HG03520 (cell line): ENCODE data around the gene MLLT3.
A peak's percentile ranks its signal among the peaks of the same experiment; 100 is the strongest.

ENCODE experiments used
- ATAC-seq: cut with Tn5 transposase; IDR thresholded peaks from one replicate; pipeline ENCODE4 v1.9.1; 2021; ENCODE audit warnings: mild to moderate bottlenecking, moderate library complexity; ENCODE audit not compliant: unreplicated experiment

The MLLT3 gene

DNA sequence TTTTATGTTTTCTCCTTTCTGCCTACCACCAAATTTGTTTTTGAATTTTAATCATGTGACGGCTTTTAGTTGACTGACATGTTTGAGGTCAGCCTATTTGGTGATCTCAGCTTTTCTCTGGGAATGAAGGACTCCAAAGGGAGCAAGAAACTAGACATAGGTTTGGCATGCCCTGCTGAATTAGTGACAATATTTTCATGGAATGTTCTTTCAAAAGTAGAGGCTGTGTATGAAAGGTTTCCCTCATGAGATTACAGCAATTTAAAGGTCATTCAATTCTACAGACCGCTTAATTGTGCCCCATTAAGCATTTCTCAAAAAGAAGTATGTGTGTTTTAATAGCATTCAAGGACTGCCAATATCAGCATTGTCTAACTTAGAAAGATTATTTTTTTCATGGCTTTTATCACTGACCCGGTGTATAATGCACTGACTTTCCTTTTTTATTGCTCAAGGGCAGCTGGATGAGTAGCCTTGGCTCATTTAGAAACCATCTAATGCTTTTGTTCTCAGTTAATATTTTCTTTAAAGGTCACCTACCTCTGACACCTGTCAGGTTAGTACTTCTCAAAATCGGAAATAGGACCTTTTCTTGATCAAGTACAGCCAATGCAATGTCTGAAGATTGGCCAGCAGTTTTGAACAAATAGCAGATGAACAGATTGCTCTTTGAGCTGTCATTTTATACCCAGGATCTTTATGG, 8.1 kb upstream of the MLLT3 start:
- ATAC-seq, result no peak

DNA sequence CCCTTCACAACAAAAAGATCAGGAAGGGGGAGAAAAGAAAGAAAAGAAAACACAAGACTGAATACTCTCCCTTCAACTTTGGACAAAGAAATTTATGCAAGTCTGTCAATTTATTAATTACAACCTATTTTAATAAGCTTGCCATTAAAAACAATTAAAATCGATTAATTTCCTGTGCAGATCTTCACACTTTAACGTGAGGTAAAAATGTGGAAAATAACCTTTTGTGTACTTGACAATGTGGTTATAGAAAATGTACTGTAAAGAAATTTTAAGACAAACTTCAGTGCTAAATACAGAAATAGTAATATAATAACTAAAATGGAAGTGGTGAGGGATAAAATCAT, 2.7 kb upstream of the MLLT3 start:
- no peak for ATAC-seq

DNA sequence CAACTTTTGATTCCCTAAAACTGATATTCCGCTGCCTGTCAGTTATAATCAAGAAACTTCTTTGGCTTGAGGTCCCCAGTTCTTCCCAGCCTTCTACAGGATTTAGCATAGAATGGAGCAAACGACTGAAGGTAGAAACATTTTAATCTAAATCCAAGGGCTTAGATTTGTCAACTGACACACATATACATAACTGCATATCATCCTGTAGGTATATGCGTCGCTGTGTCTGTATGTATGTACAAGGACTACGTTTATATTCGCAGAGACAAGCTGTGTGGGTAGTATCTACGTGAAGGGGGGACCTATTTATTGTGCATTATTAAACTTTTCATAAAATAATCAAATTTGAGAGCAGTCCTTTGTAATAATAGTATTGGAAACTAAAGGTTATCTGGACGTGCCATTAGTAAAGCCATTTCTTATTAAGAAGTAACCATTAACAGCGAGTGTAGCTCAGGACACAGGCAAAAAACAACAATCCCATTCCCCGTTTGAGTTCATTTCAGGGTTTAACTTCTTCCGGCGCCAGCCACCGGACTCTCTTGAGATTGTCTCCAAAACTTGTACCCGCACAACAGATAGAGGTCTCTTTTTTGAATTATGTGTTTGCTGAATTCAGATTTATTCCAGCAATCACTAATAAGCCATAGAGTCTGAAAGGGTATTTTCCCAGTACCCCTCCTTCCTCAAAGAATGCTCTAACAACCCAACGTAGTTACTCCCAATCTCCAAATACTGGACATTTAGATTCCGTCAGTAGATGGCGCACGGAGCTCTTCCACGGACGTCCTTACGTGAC, 2.1 kb upstream of the MLLT3 start:
- no peak for ATAC-seq

DNA sequence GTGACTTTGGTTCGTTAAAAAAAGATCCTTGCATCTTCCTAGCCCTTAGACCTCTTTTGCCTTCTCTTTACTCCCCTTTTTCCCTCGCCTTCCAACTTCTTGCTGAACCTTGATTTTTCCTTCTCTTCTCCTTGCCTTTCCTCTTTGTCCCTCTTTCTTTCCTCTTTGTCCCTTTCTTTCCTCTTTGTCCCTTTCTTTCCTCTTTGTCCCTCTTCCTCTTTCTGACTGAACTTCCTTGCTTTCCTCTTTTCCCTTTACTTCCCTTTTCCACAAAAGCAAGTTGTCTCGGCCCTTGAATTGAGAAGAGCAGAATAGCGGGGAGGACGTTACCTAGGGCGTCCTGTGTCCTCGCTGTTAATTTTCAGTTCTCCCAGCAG, 1.4 kb upstream of the MLLT3 start:
- no peak for ATAC-seq

DNA sequence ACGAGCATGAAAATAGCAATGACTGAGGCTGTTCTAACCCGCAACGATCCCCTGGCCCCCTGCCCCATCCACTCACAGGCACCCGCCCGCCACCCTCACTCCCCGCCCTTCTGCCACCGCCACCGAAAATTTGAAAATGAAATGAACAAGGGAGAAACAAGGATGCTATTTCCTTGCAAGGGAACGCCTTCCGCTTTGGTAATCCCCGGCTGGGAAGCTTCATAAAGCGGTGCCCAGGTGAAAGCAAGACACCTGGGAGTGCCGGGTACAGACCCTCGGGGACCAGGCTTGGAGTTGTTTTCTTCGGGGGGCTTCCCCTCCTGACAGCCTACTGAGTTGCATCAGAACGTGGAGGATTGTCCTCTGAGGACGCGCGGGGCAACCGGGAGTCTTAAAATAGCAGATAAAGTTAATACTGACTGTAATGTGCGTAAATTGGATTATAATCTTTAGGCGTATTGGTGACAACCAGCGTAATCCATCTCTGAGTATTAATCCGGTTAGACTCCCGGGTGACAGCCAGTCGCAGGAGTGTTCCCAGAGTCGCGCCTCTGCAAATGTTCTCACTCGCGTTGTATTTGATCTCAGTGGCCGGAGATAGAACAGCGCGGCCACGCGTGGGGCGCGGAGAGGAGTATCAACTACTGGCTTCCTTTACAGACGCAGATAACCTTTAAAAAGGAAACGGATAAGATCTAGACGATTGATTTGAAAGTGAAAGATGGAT, 885 bp upstream of the MLLT3 start:
- ATAC-seq, result peak; percentile 2

DNA sequence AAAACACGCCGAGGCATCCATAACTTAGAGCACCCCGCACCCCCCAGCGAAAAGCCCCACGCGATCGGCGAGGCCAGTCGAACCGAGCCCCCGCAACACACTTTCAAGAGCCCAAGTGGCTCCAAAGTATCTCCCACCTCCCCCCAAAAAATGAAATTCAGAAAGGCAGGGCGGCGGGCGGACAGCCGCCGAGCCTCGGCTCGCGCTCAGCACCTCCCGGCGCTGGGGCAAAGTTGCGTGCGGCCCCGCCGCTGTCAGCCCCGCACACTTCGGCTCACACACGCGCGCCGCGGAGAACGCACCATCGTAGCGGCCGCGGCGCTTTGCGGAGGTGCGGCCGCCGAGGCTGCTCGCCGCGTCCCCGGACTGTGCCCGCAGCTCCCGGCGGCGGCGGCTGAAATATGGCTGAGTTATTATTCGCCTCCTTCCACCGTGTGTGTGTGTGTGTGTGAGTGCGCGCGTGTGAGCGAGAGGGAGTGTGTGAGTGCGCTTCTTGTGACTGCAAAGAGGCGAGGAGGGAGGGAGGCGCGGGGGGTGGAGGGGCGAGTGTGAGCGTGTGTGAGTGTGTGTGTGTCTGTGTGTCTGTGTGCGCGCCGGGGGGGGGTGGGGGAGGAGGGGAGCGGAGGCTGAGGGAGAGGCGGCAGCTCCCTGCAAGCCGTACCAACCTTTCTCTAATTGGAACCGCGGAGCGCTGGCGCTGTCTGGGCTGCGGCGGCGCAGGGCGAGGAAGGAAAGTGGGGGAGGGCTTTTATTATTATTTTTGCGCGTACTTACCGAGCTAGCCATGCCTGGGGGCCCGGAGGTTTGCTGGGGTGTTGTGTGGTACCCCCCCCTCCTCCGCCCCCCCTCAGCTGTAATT, 599 bp downstream of the MLLT3 start:
- ATAC-seq, result no peak

DNA sequence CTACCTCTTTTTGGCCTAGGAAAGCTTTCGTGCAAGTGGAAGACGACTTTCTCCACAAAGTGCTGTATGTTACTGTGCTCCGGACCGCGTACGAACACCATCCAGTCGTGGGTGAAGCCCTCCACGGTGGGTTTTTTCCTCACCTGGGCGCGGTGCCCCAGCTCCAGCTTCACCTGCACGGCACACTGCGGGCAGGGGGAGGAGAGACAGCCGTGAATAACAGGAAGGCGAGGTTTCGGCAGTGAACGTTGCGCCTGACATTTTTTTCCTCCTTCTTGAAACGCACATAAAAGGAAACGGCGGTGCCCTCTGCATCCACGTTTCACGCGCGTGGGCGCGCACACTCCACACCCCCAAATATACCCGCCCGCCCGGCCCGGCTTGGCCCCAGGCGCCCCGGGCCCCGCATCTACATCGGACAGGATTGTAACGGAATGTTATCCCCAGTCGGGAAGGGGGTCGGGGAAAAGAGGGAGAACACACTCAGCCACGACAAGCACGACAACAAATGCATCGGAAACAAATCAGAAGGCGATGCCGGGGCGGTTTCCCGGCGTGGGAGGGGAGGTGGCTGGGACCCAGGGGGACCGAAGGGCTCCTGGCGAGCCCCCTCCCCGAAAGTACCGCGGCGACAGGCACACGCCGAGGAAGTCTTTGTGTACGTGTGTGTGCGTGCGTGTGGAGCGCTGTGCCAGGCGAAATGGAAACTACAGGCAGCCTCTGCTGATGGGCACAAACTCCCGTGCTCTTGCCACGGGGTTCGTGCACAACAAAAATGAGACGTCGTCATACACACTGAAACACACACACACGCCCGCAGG, 1.4 kb downstream of the MLLT3 start:
- no peak for ATAC-seq

DNA sequence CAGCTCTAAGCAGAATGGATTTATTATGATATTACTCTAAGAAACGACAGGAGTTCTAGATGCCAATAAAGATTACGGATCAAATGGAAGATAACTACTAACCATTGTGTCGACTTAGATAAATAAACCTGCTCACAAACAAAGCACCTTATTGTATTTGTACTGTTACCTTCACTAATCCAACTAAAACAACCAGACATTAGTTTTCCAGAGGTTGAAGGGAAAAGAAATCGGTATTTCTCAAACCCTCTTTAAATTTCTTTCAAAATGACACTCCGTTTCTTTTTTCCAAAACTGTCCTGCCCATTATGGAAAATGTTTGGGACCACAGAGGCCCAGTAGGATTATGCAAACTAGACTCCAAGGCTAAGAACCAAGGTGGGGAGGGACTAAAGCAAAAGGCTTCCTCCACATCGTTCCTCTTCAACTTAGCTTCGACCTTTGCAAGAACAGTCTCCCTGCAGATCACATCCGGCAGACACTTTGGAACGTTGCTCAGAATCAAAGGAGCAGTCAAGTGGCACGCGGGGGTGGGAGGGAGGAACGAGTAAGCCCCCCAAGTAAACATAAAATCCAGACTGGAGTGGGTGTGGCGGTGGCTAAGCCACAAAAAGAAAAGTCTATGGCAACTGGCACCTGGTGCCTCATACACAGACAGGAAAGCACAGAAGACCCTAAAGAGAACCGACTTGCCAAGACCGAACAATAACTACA, 2.7 kb downstream of the MLLT3 start:
- ATAC-seq, result no peak

DNA sequence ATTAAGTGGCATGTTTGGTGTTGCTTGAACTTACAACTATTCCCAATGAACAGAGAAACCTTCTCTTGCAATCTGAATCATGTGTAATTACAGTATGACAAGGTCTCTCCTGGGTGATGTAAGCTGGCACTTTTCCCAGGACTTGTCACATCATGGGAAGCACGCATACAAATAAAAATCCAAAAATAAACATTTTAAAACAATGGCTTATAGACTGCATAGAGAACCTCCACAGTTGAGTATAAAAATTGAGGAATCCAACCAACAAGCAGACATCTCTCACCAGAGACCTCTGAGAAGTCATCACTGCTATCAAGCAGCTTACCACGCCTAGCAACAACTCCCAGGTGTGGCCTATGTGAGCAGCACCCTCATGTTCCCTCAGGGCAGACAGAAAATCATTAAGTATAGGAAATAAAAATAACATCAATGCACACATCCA, 3.9 kb downstream of the MLLT3 start:
- ATAC-seq, result no peak

DNA sequence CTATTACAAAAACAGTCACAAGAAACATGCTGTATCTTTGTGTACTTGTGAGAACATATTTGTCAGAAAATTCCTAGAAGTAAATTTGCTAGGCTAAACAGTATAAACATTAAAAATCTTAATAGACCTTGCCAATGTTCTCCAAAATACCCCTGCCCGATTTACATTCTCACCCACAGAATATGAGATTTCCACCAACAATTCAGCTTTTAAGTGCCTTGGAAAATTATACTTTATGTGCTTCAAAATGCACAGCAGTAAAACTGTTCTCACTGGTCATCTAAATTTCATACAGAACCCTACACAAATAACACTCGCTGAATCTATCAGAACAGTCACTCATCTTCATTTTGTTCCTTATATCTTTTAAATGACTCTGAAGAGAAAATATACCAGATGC, 5.5 kb downstream of the MLLT3 start:
- no peak for ATAC-seq

DNA sequence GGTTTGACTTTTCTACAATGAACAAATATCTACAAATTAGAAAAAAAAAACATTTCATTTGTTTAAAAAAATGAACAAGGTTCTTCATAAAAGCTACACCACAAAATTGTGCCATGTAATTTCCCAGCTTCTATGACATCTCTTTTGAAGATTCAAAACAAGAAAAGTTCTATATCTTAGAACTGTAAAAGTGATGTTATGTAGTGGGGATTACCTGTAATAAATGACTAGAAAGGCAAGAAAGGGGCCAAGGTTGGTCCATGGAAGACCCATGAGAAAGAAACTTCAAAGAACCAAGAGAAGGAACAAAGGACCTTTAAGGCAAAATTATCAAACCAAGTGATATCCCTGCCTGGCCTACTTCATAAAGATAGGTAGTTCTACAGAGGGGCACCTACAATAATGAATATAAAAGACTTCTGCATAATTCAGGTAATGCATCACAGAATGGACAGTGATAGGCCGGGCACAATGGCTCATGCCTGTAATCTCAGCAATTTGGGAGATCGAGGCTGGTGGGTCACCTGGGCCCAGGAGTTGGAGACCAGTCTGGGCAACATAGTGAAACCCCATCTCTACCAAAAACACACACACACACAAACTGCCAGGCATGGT, 7.6 kb downstream of the MLLT3 start:
- no peak for ATAC-seq

DNA sequence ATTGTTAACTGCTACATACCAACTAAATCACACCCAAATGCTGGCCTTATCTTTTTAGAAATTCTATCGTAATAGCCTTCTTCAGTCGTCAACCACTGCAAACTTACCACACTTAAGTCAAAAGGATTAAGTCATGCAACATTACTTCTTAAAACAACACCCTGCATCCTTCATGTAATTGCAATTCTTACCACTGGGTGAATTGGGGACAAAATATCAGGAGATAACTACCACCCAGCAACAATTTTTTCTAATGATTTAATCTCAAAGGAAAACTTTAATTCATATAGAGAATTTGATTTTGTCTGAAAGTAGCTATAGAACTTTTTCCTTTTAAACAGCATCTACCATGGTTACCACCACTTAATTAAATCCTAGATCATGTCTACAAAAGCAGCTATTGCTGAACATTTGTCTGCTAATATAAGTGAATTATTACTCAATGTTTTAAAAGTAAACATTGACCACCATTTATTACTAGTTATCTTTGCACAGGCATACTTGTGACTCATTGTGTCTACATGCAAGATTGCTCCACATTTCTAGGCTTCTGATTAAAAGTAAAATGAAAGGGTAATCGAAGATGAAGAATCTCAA, 10.5 kb downstream of the MLLT3 start:
- no peak for ATAC-seq

DNA sequence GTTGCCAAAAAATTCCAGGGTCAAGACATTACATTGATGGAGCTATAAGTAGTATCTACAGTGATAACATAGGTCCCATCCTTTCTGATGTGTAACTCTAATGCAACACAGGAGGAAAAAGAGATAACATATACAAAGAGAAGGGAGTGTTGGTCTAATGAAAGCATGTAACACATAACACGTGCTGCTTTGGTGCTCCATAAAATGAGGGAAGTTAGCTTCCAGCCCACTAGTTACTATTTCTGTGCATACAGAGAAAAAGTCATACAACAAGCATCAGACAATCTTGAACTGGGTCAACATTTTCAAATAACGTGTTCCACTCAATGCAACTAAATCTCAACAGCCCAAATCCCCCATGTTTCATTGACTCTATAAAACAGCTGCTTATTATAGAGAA, 11.7 kb downstream of the MLLT3 start:
- ATAC-seq, result no peak

DNA sequence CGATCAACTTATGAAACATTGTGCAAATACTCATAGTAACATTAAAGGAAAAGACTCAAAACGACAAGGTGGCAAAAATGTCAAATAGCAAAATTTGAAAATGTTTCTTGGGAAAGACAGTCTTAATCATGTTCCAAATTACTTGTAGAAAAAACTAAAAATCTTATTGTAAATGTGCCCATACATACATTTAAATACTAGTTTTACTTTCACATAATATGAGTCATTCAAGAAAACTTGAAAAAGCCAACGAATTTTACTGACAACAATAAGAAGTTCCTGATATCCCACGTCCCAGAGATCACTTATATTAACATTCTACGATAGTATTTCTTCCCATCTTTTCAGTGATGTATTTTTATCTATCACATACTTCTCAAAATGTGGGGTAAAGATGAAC, 13.7 kb downstream of the MLLT3 start:
- ATAC-seq, result no peak

DNA sequence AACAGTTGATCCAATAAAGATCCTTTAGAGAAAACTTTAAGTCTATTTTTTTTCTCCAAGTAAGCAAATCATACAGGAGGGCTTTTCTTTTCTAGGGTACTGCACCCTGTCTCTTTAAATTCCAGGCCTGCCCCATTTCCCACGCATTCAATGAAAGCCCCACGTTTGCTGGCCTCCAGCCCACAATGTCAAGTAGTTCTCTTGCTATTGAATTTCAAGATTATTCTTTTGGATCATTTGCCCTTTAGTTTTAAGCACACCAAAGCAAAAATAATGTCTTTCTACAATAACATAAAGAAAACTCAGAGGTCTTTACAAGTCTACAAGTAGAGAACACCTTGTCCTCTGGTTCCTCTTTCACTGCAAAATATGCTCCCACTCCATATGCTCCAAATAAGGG, 15.6 kb downstream of the MLLT3 start:
- no peak for ATAC-seq

DNA sequence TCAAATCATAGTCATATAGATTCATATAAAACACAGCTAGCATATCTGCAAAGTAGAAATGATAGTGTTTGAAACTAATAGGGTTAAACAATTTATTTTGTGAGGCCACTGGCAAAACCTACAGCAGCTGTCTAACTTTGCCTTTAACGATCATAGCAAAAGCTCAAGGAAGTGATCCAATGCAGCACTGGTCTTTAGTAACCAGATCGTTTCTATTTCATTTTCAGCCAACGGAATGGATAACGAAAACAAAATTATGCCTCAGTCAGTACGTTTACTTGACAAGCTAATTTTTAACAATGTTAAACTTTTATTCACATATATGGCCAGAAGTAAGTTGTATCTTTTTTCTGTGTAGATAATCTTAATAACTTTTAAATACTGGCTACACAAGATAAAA, 17.7 kb downstream of the MLLT3 start:
- ATAC-seq, result peak; percentile 67

DNA sequence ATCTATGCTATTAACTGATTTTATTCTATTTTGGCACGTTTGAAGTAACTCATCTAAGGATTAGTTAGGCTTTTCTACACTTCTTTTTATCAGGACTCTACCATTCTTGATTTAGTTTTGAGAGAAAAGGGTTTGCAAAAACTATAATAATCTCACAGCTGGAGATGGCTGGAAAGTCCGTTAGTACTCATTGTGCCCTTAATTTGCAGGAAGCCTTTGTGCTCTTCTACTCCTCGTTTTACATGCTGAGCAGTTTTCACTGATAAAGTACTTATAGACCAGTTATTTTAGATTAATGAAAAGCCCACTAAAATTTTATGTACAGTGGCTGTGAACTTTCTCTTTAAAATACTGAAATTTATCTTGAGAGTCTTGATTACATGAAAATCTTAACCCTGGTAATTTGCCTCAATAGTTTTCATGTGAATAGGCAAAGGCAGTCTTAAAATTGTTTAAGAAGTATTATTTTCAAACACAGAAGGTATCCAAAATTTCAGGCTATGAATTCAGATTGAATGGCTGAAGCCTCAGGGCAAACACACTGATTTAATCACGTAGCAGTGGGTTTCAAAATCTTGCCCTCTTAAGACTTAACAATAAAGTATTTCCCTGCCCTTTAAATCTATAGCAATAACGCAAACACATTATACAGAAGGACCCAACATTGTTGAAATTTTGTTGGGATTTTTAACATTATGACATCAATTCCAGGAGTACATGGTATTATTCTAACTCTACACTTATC, 18.6 kb downstream of the MLLT3 start:
- ATAC-seq, result no peak

DNA sequence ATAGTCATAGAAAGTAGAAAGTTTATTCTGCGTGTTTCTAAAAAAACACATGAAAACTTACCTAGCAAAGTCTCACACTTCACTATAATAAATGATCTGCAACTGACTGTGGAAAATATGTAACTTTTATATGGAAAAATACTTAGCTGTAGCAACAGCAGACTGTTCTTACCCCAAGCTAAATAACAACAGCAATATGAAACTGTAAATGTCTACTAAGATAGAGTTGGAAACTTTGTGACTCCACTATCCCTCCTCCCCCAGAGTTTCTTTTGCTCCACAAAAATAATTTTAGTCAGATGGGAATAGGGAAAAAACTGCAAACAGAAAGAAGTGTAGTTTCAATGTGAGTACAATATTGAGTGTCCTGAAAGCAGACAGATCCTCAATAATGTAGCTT, 21.0 kb downstream of the MLLT3 start:
- no peak for ATAC-seq
